ENCODE measurements around the gene ROBO1.

ROBO1 gene

GRCh38 chr3:78822726-78823125 lies 945.1 kb downstream of the ROBO1 start:
- no peak for DNase-seq

- no peak for DNase-seq
Measured at GRCh38 chr3:78820542-78820941, 947.3 kb downstream of the ROBO1 start.

- DNase-seq = no peak
Measured at GRCh38 chr3:78818161-78818985, 949.4 kb downstream of the ROBO1 start.

- DNase-seq = no peak
Measured at GRCh38 chr3:78814893-78815562, 952.8 kb downstream of the ROBO1 start.

GRCh38 chr3:78812166-78812565 lies 955.6 kb downstream of the ROBO1 start:
- no peak for DNase-seq

GRCh38 chr3:78809966-78810365 lies 957.8 kb downstream of the ROBO1 start:
- no peak for DNase-seq

- peak; percentile 51 for DNase-seq
Measured at GRCh38 chr3:78804251-78805037, 963.4 kb downstream of the ROBO1 start.

- DNase-seq = no peak
Measured at GRCh38 chr3:78802562-78802930, 965.3 kb downstream of the ROBO1 start.

GRCh38 chr3:78801926-78802561 lies 965.8 kb downstream of the ROBO1 start:
- DNase-seq = no peak

GRCh38 chr3:78799681-78800080 lies 968.1 kb downstream of the ROBO1 start:
- DNase-seq = no peak

GRCh38 chr3:78798266-78798832 lies 969.4 kb downstream of the ROBO1 start:
- no peak for DNase-seq

- DNase-seq = no peak
Measured at GRCh38 chr3:78794431-78794830, 973.4 kb downstream of the ROBO1 start.

GRCh38 chr3:78792733-78793132 lies 975.1 kb downstream of the ROBO1 start:
- DNase-seq = no peak

GRCh38 chr3:78792212-78792611 lies 975.6 kb downstream of the ROBO1 start:
- no peak for DNase-seq

GRCh38 chr3:78791753-78792152 lies 976.0 kb downstream of the ROBO1 start:
- DNase-seq = no peak

- DNase-seq = no peak
Measured at GRCh38 chr3:78788839-78789238, 979.0 kb downstream of the ROBO1 start.

GRCh38 chr3:78785004-78785403 lies 982.8 kb downstream of the ROBO1 start:
- DNase-seq = no peak

GRCh38 chr3:78781351-78781750 lies 986.4 kb downstream of the ROBO1 start:
- no peak for DNase-seq

- no peak for DNase-seq
Measured at GRCh38 chr3:78765671-78766485, 1001.9 kb downstream of the ROBO1 start.

GRCh38 chr3:78764634-78765033 lies 1003.2 kb downstream of the ROBO1 start:
- no peak for DNase-seq

GRCh38 chr3:78762121-78762520 lies 1005.7 kb downstream of the ROBO1 start:
- DNase-seq = no peak

- DNase-seq = no peak
Measured at GRCh38 chr3:78761126-78761525, 1006.7 kb downstream of the ROBO1 start.

Data from islet precursor cell (in vitro differentiated cells).